Measurements from ENCODE around the gene DMPK. TPM values are rescaled to one million over a fixed set of nuclear protein-coding genes. Genes with fewer than 3 reads are reported as not detected.

The DMPK gene
- total RNA-seq, 1 donor from 2014 or later = 42.6 TPM

GRCh38 chr19:45817725-45818301, 35.5 kb upstream of the DMPK start:
- Histone ChIP-seq H3K36me3 (peaks cover 34% of the 10 kb centered on the region), H3K4me1 (peaks cover 8% of the 10 kb centered on the region), H3K27ac (no peak overlapping the region), H3K4me3 (no peak overlapping the region), H3K27me3 (ENCODE audit: low read depth) (no peaks in the 10 kb centered on the region), H3K9me3 (no peaks in the 10 kb centered on the region)
- ATAC-seq = peak in 1 of 2 donors; percentile 11
- intact Hi-C loops (cut with DNase I) = no loop called here
- DNase-seq = no peak
- no peak for TF ChIP-seq CTCF (IDR thresholded peaks at IDR 0.05)

GRCh38 chr19:45817010-45817724, 34.9 kb upstream of the DMPK start:
- peak; percentile 99 for TF ChIP-seq CTCF (IDR thresholded peaks at IDR 0.05)
- intact Hi-C loops (cut with DNase I) = no loop called here

GRCh38 chr19:45816236-45817009, 34.1 kb upstream of the DMPK start:
- no peaks in the 10 kb centered on the region for H3K9me3 ChIP-seq
- intact Hi-C loops (cut with DNase I) = no loop called here
- no peak for TF ChIP-seq CTCF (IDR thresholded peaks at IDR 0.05)
- DNase-seq = no peak
- no peak overlapping the region for H3K4me3 ChIP-seq
- H3K4me1 ChIP-seq = peaks cover 8% of the 10 kb centered on the region
- H3K36me3 ChIP-seq = peaks cover 23% of the 10 kb centered on the region
- no peak overlapping the region for H3K27ac ChIP-seq
- H3K27me3 ChIP-seq (ENCODE audit: low read depth) = no peaks in the 10 kb centered on the region
- ATAC-seq = peak in 1 of 2 donors; percentile 4

More at GRCh38 chr19:45817010-45817724, 34.9 kb upstream of the DMPK start:
- Histone ChIP-seq H3K36me3 (peaks cover 28% of the 10 kb centered on the region), H3K4me1 (peaks cover 8% of the 10 kb centered on the region), H3K27ac (no peak overlapping the region), H3K27me3 (ENCODE audit: low read depth) (no peaks in the 10 kb centered on the region), H3K4me3 (no peak overlapping the region), H3K9me3 (no peaks in the 10 kb centered on the region)
- DNase-seq (peak; percentile 96), ATAC-seq (peak; percentile 92 to 95)

GRCh38 chr19:45815481-45816216, 33.4 kb upstream of the DMPK start:
- H3K4me3 ChIP-seq = peak overlapping the region; percentile 40
- peaks cover 8% of the 10 kb centered on the region for H3K4me1 ChIP-seq
- H3K27me3 ChIP-seq (ENCODE audit: low read depth) = no peaks in the 10 kb centered on the region
- ATAC-seq (no peak), DNase-seq (peak; percentile 46)
- no peak for TF ChIP-seq CTCF (IDR thresholded peaks at IDR 0.05)
- H3K9me3 ChIP-seq = no peaks in the 10 kb centered on the region
- H3K36me3 ChIP-seq = peaks cover 15% of the 10 kb centered on the region
- intact Hi-C loops (cut with DNase I) = no loop called here
- H3K27ac ChIP-seq = no peak overlapping the region

GRCh38 chr19:45814851-45815480, 32.7 kb upstream of the DMPK start, which contains the start of gene RSPH6A:
Gene RSPH6A, minus strand, starts transcription at chr19:45815308. Its CDS starts 132 bp downstream, at chr19:45815176.
- Histone ChIP-seq H3K9me3 (no peaks in the 10 kb centered on the region), H3K36me3 (peaks cover 8% of the 10 kb centered on the region), H3K4me3 (peak within 1 kb of the TSS; percentile 40), H3K4me1 (peaks cover 10% of the 10 kb centered on the region), H3K27me3 (ENCODE audit: low read depth) (no peaks in the 10 kb centered on the region), H3K27ac (no peak within 1 kb of the TSS)
- ATAC-seq (no peak), DNase-seq (peak; percentile 41)
- no peak for TF ChIP-seq CTCF (IDR thresholded peaks at IDR 0.05)
- intact Hi-C loops (cut with DNase I) = no loop called here

Data from lower lobe of right lung (tissue), 2 donors.